OCI-LY7 (cell line): ENCODE data around the gene DERA. TPM values are rescaled to one million over a fixed set of nuclear protein-coding genes. Genes with fewer than 3 reads are reported as not detected.

ENCODE experiments used
- BruUV-seq: library from RNA; stranded (reverse); fragments of 400-500 nt; replicated peaks from 2 replicates; lab custom pipeline; 2021; lab: Mats Ljungman, UMichigan
- CTCF ChIA-PET: fragments of 300-600 bp; sonication (Branson Sonifier 250); formaldehyde crosslinking; loops from one replicate; lab custom pipeline; 2022; ENCODE audit warnings: antibody characterized with exemption; ENCODE audit not compliant: unreplicated experiment; lab: Charles Lee
- POLR2A ChIA-PET: fragments of 300-600 bp; sonication (Branson Sonifier 250); formaldehyde crosslinking; loops from one replicate; lab custom pipeline; 2022; ENCODE audit warnings: antibody characterized with exemption; lab: Charles Lee
- DNase-seq: peaks from one replicate; pipeline ENCODE4 v3.0.0-alpha.2; 2015; ENCODE audit warnings: low spot score
- H2AFZ ChIP-seq: fragments of 200-600 bp; sonication (generic), shearing (Covaris generic); 2 replicates; pipeline ENCODE4 v1.6.1; 2014; ENCODE audit warnings: mild to moderate bottlenecking, antibody characterized with exemption, low read length, moderate library complexity
- H3K27ac ChIP-seq: fragments of 200-600 bp; sonication (generic); 2 replicates; pipeline ENCODE4 v1.5.1; 2014; ENCODE audit warnings: mixed run types, low read depth, mild to moderate bottlenecking, moderate library complexity, low read length, inconsistent platforms; ENCODE audit not compliant: poor library complexity, severe bottlenecking
- H3K36me3 ChIP-seq: fragments of 200-600 bp; sonication (generic); 2 replicates; pipeline ENCODE4 v1.6.1; 2014; ENCODE audit warnings: mild to moderate bottlenecking, antibody characterized with exemption, low read length, moderate library complexity, mixed read lengths; ENCODE audit not compliant: insufficient read depth
- H3K4me1 ChIP-seq: fragments of 200-600 bp; sonication (generic); 2 replicates; pipeline ENCODE4 v1.5.1; 2014; ENCODE audit warnings: mild to moderate bottlenecking, low read length; ENCODE audit not compliant: insufficient read depth, poor library complexity, severe bottlenecking
- H3K4me2 ChIP-seq: fragments of 200-600 bp; sonication (generic); 2 replicates; pipeline ENCODE4 v1.6.1; 2014; ENCODE audit warnings: mild to moderate bottlenecking, low read length
- H3K4me3 ChIP-seq: fragments of 200-600 bp; sonication (generic); 2 replicates; pipeline ENCODE4 v1.5.1; 2014; ENCODE audit warnings: mild to moderate bottlenecking, low read depth, low read length; ENCODE audit not compliant: poor library complexity, severe bottlenecking
- H3K79me2 ChIP-seq: fragments of 200-600 bp; sonication (generic); 2 replicates; pipeline ENCODE4 v1.6.1; 2016; ENCODE audit warnings: low read depth, mild to moderate bottlenecking, low read length, moderate library complexity, mixed read lengths; ENCODE audit not compliant: insufficient read depth
- H3K9me2 ChIP-seq: fragments of 200-600 bp; sonication (generic); 2 replicates; pipeline ENCODE4 v1.6.1; 2016; ENCODE audit warnings: mild to moderate bottlenecking, low read length, mixed read lengths; ENCODE audit not compliant: insufficient read depth
- H3K9me3 ChIP-seq: fragments of 200-600 bp; sonication (generic); 2 replicates; pipeline ENCODE4 v1.6.1; 2014; ENCODE audit warnings: mild to moderate bottlenecking, mixed run types, low read length, mixed read lengths
- H4K20me1 ChIP-seq: fragments of 200-600 bp; sonication (generic); 2 replicates; pipeline ENCODE4 v1.6.1; 2014; ENCODE audit warnings: mild to moderate bottlenecking, antibody characterized with exemption, low read length, moderate library complexity, mixed read lengths; ENCODE audit not compliant: insufficient read depth
- CTCF ChIP-seq: fragments of 200-600 bp; sonication (generic); conservative IDR thresholded peaks from 2 replicates; pipeline ENCODE4 v1.5.1; 2014; ENCODE audit warnings: mild to moderate bottlenecking, antibody characterized with exemption, low read length, moderate library complexity, mixed read lengths
- EZH2phosphoT487 ChIP-seq: fragments of 200-600 bp; sonication (generic); IDR thresholded peaks from 2 replicates; pipeline ENCODE4 v1.6.1; 2018; ENCODE audit warnings: low read depth, borderline replicate concordance, mild to moderate bottlenecking, mixed run types, antibody characterized with exemption, low read length, moderate library complexity, mixed read lengths
- intact Hi-C: fragments of 100-400 bp; cut with micrococcal nuclease; formaldehyde crosslinking; loops from one replicate; pipeline ENCODE4 v1.10.0; 2022; ENCODE audit not compliant: unreplicated experiment
- total RNA-seq, 2 experiments: library from RNA; depleted of rRNA in 1 of 2; stranded (reverse); fragments of >200 nt in 1 of 2; shearing (Covaris generic) in 1 of 2; gene quantifications; 2 replicates each; pipeline ENCODE4 v1.2.3, GENCODE V29; 2014 to 2022

DERA gene
- total RNA-seq, 2 experiments from 2014 or later: 68.6 to 87.2 TPM

- Histone ChIP-seq H3K4me1 (no peaks in the 10 kb centered on the region), H3K9me2 (no peaks in the 10 kb centered on the region), H3K9me3 (no peaks in the 10 kb centered on the region), H3K4me2 (no peak overlapping the region), H2AFZ (no peak overlapping the region), H3K36me3 (peaks cover 93% of the 10 kb centered on the region), H3K27ac (no peak overlapping the region), H4K20me1 (no peaks in the 10 kb centered on the region), H3K79me2 (peaks cover 48% of the 10 kb centered on the region), H3K4me3 (no peak overlapping the region)
- POLR2A ChIA-PET: interaction anchor here (1.0 kb wide), 1 partner anchor 18 kb away, joined by 4 read pairs; the partner anchor contains the start of gene DERA
- CTCF ChIA-PET: no interaction called here
- intact Hi-C loops: no loop called here
- TF ChIP-seq CTCF (no peak), EZH2phosphoT487 (no peak)
- DNase-seq: no peak
- BruUV-seq: no TSS peak
Observed at GRCh38 chr12:15892645-15893259, 18.4 kb upstream of the DERA start.

GRCh38 chr12:15893260-15893659, 17.9 kb upstream of the DERA start:
- no peaks in the 10 kb centered on the region for H3K4me1 ChIP-seq
- intact Hi-C loops: no loop called here
- BruUV-seq: no TSS peak
- no peak for DNase-seq
- H3K4me2 ChIP-seq: no peak overlapping the region
- peaks cover 93% of the 10 kb centered on the region for H3K36me3 ChIP-seq
- H3K4me3 ChIP-seq: no peak overlapping the region
- TF ChIP-seq EZH2phosphoT487: no peak
- no peak for TF ChIP-seq CTCF
- H3K9me3 ChIP-seq: no peaks in the 10 kb centered on the region
- POLR2A ChIA-PET: no interaction called here
- H4K20me1 ChIP-seq: no peaks in the 10 kb centered on the region
- H3K9me2 ChIP-seq: no peaks in the 10 kb centered on the region
- H2AFZ ChIP-seq: no peak overlapping the region
- H3K79me2 ChIP-seq: peaks cover 43% of the 10 kb centered on the region
- H3K27ac ChIP-seq: no peak overlapping the region
- CTCF ChIA-PET: no interaction called here

GRCh38 chr12:15896867-15897266, 14.3 kb upstream of the DERA start:
- no peak for DNase-seq
- Histone ChIP-seq H3K36me3 (peaks cover 95% of the 10 kb centered on the region), H3K9me2 (no peaks in the 10 kb centered on the region), H3K4me1 (no peaks in the 10 kb centered on the region), H3K4me3 (no peak overlapping the region), H3K27ac (no peak overlapping the region), H3K79me2 (peaks cover 15% of the 10 kb centered on the region; the same call in 1 of the 2 replicates), H3K9me3 (no peaks in the 10 kb centered on the region), H2AFZ (no peak overlapping the region), H4K20me1 (peaks cover 3% of the 10 kb centered on the region; the same call in 1 of the 2 replicates), H3K4me2 (no peak overlapping the region)
- CTCF ChIA-PET: no interaction called here
- POLR2A ChIA-PET: interaction anchor here (0.7 to 2.2 kb wide), 7 partner anchors 9 to 424 kb away, joined by 3 to 18 read pairs (median 5); partner anchors contain the start of gene DERA
- intact Hi-C loops: no loop called here
- BruUV-seq: no TSS peak
- TF ChIP-seq EZH2phosphoT487: no peak
- TF ChIP-seq CTCF: no peak
